CD14-positive monocyte (primary cell): ENCODE data around the gene CDK17. TPM values are rescaled to one million over a fixed set of nuclear protein-coding genes. Genes with fewer than 3 reads are reported as not detected.
A peak's percentile ranks its signal among the peaks of the same experiment; 100 is the strongest.

ENCODE experiments used
- DNase-seq, 3 donors: peaks; one replicate each; pipeline ENCODE4 v3.0.0-alpha.2; 2011 to 2022
- H2AFZ ChIP-seq: 2 replicates; pipeline ENCODE4 v1.6.0; 2012; ENCODE audit warnings: mild to moderate bottlenecking, low read depth, low read length, inconsistent platforms; ENCODE audit not compliant: insufficient read depth, poor library complexity, severe bottlenecking
- H3K27ac ChIP-seq, 2 donors: 1 replicate in 1 of 2; 2 replicates in 1 of 2; pipeline ENCODE4 v1.5.1; 2012 to 2013; ENCODE audit warnings: low read length in 2 of 2, control low read depth in 1 of 2, inconsistent platforms in 1 of 2, low read depth in 1 of 2, mild to moderate bottlenecking in 1 of 2
- H3K27me3 ChIP-seq, 2 donors: one replicate each; pipeline versions ENCODE4 v1.6.0 to v1.6.1; 2011 to 2013; ENCODE audit warnings: low read length in 2 of 2; ENCODE audit not compliant: control insufficient read depth in 2 of 2, insufficient read depth in 2 of 2
- H3K36me3 ChIP-seq, 2 donors: replicated peaks in 1 of 2; 1 replicate in 1 of 2; 2 replicates in 1 of 2; pipeline versions ENCODE4 v1.5.1 to v1.6.1; 2012 to 2013; ENCODE audit warnings: low read length in 2 of 2, control low read depth in 1 of 2, inconsistent platforms in 1 of 2, mild to moderate bottlenecking in 1 of 2; ENCODE audit not compliant: insufficient read depth in 2 of 2, control insufficient read depth in 1 of 2
- H3K4me1 ChIP-seq, 2 donors: 1 replicate in 1 of 2; 2 replicates in 1 of 2; pipeline versions ENCODE4 v1.5.1 to v1.6.1; 2012 to 2013; ENCODE audit warnings: low read length in 2 of 2, control low read depth in 1 of 2, inconsistent platforms in 1 of 2, mild to moderate bottlenecking in 1 of 2, moderate library complexity in 1 of 2; ENCODE audit not compliant: insufficient read depth in 2 of 2, control insufficient read depth in 1 of 2
- H3K4me2 ChIP-seq: replicated peaks from 2 replicates; pipeline ENCODE3; 2012; ENCODE audit warnings: low read length, moderate library complexity, mild to moderate bottlenecking; ENCODE audit not compliant: poor library complexity, severe bottlenecking; ENCODE audit errors: extremely low read depth
- H3K4me3 ChIP-seq, 3 experiments: fragments of 200-600 bp in 1 of 3; sonication (generic) in 1 of 3; replicated peaks in 1 of 3; 1 replicate in 2 of 3; 2 replicates in 1 of 3; pipeline ENCODE4 v1.5.1; 2011 to 2013; ENCODE audit warnings: low read length in 3 of 3, mild to moderate bottlenecking in 3 of 3, control low read depth in 2 of 3, low read depth in 2 of 3, inconsistent platforms in 1 of 3, moderate library complexity in 1 of 3
- H3K79me2 ChIP-seq: 2 replicates; pipeline ENCODE4 v1.6.0; 2012; ENCODE audit warnings: mild to moderate bottlenecking, control low read depth, inconsistent platforms, low read length, moderate library complexity; ENCODE audit not compliant: insufficient read depth
- H3K9ac ChIP-seq: 2 replicates; pipeline ENCODE4 v1.6.0; 2017; ENCODE audit warnings: low read length, mild to moderate bottlenecking; ENCODE audit not compliant: insufficient read depth, poor library complexity, severe bottlenecking
- H3K9me3 ChIP-seq, 2 donors: replicated peaks in 1 of 2; 1 replicate in 1 of 2; 2 replicates in 1 of 2; pipeline versions ENCODE4 v1.5.1 to v1.6.1; 2012 to 2013; ENCODE audit warnings: low read length in 2 of 2, control low read depth in 1 of 2; ENCODE audit not compliant: control insufficient read depth in 1 of 2, insufficient read depth in 1 of 2
- H4K20me1 ChIP-seq: 2 replicates; pipeline ENCODE4 v1.6.0; 2012; ENCODE audit warnings: mild to moderate bottlenecking, low read length, control low read depth, moderate library complexity; ENCODE audit not compliant: insufficient read depth
- H3K27ac Mint-ChIP-seq, 7 donors: one replicate each; pipeline ENCODE4 v1.8.0; 2020; ENCODE audit warnings: mild to moderate bottlenecking in 7 of 7, mixed read lengths in 7 of 7, moderate library complexity in 6 of 7, inconsistent platforms in 2 of 7
- H3K27me3 Mint-ChIP-seq, 3 donors: one replicate each; pipeline ENCODE4 v1.8.0; 2021 to 2022; ENCODE audit warnings: low read depth in 3 of 3, mild to moderate bottlenecking in 3 of 3, mixed read lengths in 3 of 3, moderate library complexity in 3 of 3, inconsistent platforms in 1 of 3
- H3K36me3 Mint-ChIP-seq, 2 donors: one replicate each; pipeline ENCODE4 v1.8.0; 2020; ENCODE audit warnings: mixed read lengths in 2 of 2, inconsistent platforms in 1 of 2, mild to moderate bottlenecking in 1 of 2
- H3K4me1 Mint-ChIP-seq: one replicate; pipeline ENCODE4 v1.8.0; 2020; ENCODE audit warnings: mild to moderate bottlenecking, mixed read lengths
- H3K4me3 Mint-ChIP-seq, 2 donors: one replicate each; pipeline ENCODE4 v1.8.0; 2020; ENCODE audit warnings: mild to moderate bottlenecking in 2 of 2, mixed read lengths in 2 of 2, moderate library complexity in 1 of 2
- H3K9me3 Mint-ChIP-seq, 7 donors: one replicate each; pipeline ENCODE4 v1.8.0; 2020 to 2022; ENCODE audit warnings: mixed read lengths in 7 of 7, mild to moderate bottlenecking in 6 of 7, moderate library complexity in 6 of 7, inconsistent platforms in 2 of 7
- CTCF ChIP-seq: fragments of 200-600 bp; IDR thresholded peaks from one replicate; pipeline ENCODE4 v1.8.0; 2022; ENCODE audit warnings: antibody characterized with exemption, mild to moderate bottlenecking
- WGBS: methylation state at CpG from one replicate; pipeline ENCODE4 v1.1.5; 2013; ENCODE audit warnings: missing lambda C conversion rate; ENCODE audit not compliant: insufficient coverage; 5-methylcytosine and 5-hydroxymethylcytosine counted together
- intact Hi-C, 2 donors: fragments of 100-400 bp; cut with micrococcal nuclease; formaldehyde crosslinking; loops; one replicate each; pipeline versions ENCODE4 v1.15.0 to v1.15.1; 2023
- polyA plus RNA-seq, 3 donors: library from polyadenylated mRNA; depleted of rRNA in 1 of 3; unstranded in 2 of 3; stranded (reverse) in 1 of 3; fragments of 300-500 nt in 2 of 3; fragments of >200 nt in 1 of 3; fragmentation: Illumina TruSeq in 2 of 3; gene quantifications; 1 replicate in 2 of 3; 2 replicates in 1 of 3; pipeline ENCODE4 v1.2.3, GENCODE V29; 2012 to 2021

CDK17 gene
- polyA plus RNA-seq, 3 donors, result 3.6 to 6.9 (median 6.4) TPM

DNA sequence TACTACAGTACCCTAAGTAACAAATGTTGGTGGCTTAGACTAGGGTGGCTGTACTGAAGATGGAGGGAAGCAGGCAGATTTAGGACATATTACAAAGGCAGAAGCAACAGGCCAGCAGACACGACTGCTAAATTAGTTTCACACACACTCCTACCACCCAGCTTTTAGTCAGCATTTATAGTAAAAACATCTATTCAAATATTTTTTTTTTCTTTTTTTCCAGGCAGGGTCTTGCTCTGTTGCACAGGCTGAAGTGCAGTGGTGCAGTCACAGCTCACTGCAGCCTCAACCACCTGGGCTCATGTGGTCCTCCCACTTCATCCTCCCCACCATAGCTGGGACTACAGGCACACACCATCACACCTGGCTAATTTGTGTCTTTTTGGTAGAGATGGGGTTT is 72.9 kb downstream of the CDK17 start:
- no peaks in the 10 kb centered on the region for H3K27me3 Mint-ChIP-seq
- peaks cover 18 to 49% of the 10 kb centered on the region in 2 donors for H3K36me3 Mint-ChIP-seq
- Histone ChIP-seq H3K79me2 (peaks cover 4% of the 10 kb centered on the region), H3K9me3 (no peaks in the 10 kb centered on the region), H3K4me1 (no peaks in the 10 kb centered on the region), H3K4me2 (no peak overlapping the region), H3K9ac (no peak overlapping the region), H3K36me3 (peaks cover 13 to 51% of the 10 kb centered on the region in 2 donors), H3K27ac (no peak overlapping the region), H2AFZ (no peak overlapping the region), H4K20me1 (peaks cover 42% of the 10 kb centered on the region), H3K4me3 (no peak overlapping the region), H3K27me3 (no peaks in the 10 kb centered on the region)
- intact Hi-C loops, result no loop called here
- H3K4me3 Mint-ChIP-seq, result no peak overlapping the region
- 100% methylated on average over 1 of the region's 1 CpG for WGBS
- peak overlapping the region in 3 of 7 donors; percentile 46 to 68 (median 49) for H3K27ac Mint-ChIP-seq
- peaks cover 6% of the 10 kb centered on the region for H3K4me1 Mint-ChIP-seq
- H3K9me3 Mint-ChIP-seq, result no peaks in the 10 kb centered on the region
- DNase-seq, result no peak
- TF ChIP-seq CTCF, result no peak

- H3K4me1 ChIP-seq, result no peaks in the 10 kb centered on the region
- TF ChIP-seq CTCF, result no peak
- peak overlapping the region in 1 of 7 donors; percentile 33 for H3K27ac Mint-ChIP-seq
- H3K27me3 Mint-ChIP-seq, result no peaks in the 10 kb centered on the region
- no peak overlapping the region for H3K4me2 ChIP-seq
- peaks cover 0 to 2% (median 0%) of the 10 kb centered on the region in 7 donors for H3K9me3 Mint-ChIP-seq
- no peak overlapping the region for H3K4me3 ChIP-seq
- peaks cover 4% of the 10 kb centered on the region for H3K79me2 ChIP-seq
- H2AFZ ChIP-seq, result no peak overlapping the region
- peaks cover 23 to 55% of the 10 kb centered on the region in 2 donors for H3K36me3 Mint-ChIP-seq
- no peak overlapping the region for H3K27ac ChIP-seq
- intact Hi-C loops, result no loop called here
- H3K9ac ChIP-seq, result no peak overlapping the region
- WGBS, result 80% methylated on average over 1 of the region's 6 CpGs
- H3K4me1 Mint-ChIP-seq, result peaks cover 6% of the 10 kb centered on the region
- no peaks in the 10 kb centered on the region for H3K27me3 ChIP-seq
- peaks cover 17 to 50% of the 10 kb centered on the region in 2 donors for H3K36me3 ChIP-seq
- no peak overlapping the region for H3K4me3 Mint-ChIP-seq
- DNase-seq, result no peak
- H4K20me1 ChIP-seq, result peaks cover 36% of the 10 kb centered on the region
- no peaks in the 10 kb centered on the region for H3K9me3 ChIP-seq
These were observed 73.5 kb downstream of the CDK17 start for GRCh38 chr12:96326628-96327227.
